Smooth muscle cell (in vitro differentiated cells): ENCODE results near the gene SETBP1. TPM values are rescaled to one million over a fixed set of nuclear protein-coding genes. Genes with fewer than 3 reads are reported as not detected.

Source experiments
- DNase-seq: peaks from one replicate; lab custom pipeline; 2025; ENCODE audit not compliant: unreplicated experiment; lab: John Stamatoyannopoulos, UW
- H2AFZ ChIP-seq: fragments of 200-600 bp; sonication (generic); 2 replicates; pipeline ENCODE4 v1.6.0; 2016; ENCODE audit warnings: antibody characterized with exemption, low read depth, mild to moderate bottlenecking
- H3F3A ChIP-seq: fragments of 200-600 bp; sonication (generic); 2 replicates; pipeline ENCODE4 v1.6.0; 2017; ENCODE audit warnings: antibody characterized with exemption, low read depth
- H3K27ac ChIP-seq: fragments of 200-600 bp; sonication (generic); 2 replicates; pipeline ENCODE4 v1.5.1; 2016; ENCODE audit warnings: low read depth, mild to moderate bottlenecking
- H3K27me3 ChIP-seq: fragments of 200-600 bp; sonication (generic); 2 replicates; pipeline ENCODE4 v1.6.1; 2016; ENCODE audit warnings: low read depth, mild to moderate bottlenecking
- H3K36me3 ChIP-seq: fragments of 200-600 bp; sonication (generic); 2 replicates; pipeline ENCODE4 v1.5.1; 2016; ENCODE audit warnings: low read depth
- H3K4me1 ChIP-seq: fragments of 200-600 bp; sonication (generic); 2 replicates; pipeline ENCODE4 v1.5.1; 2016; ENCODE audit warnings: low read depth
- H3K4me2 ChIP-seq: fragments of 200-600 bp; sonication (generic); 2 replicates; pipeline ENCODE4 v1.6.0; 2016; ENCODE audit warnings: mild to moderate bottlenecking
- H3K4me3 ChIP-seq: fragments of 200-600 bp; sonication (generic); 2 replicates; pipeline ENCODE4 v1.5.1; 2016; ENCODE audit warnings: mild to moderate bottlenecking
- H3K79me2 ChIP-seq: fragments of 200-600 bp; sonication (generic); 2 replicates; pipeline ENCODE4 v1.6.0; 2016; ENCODE audit warnings: low read depth, mild to moderate bottlenecking
- H3K9ac ChIP-seq: fragments of 200-600 bp; sonication (generic); 2 replicates; pipeline ENCODE4 v1.6.0; 2016; ENCODE audit warnings: low read depth
- H3K9me3 ChIP-seq: fragments of 200-600 bp; sonication (generic); replicated peaks from 2 replicates; pipeline ENCODE4 v1.5.1; 2016; ENCODE audit warnings: low read depth
- H4K20me1 ChIP-seq: fragments of 200-600 bp; sonication (generic); 2 replicates; pipeline ENCODE4 v1.6.0; 2016; ENCODE audit warnings: low read depth
- WGBS: methylation state at CpG from one replicate; pipeline ENCODE4 v1.1.7; 2016; ENCODE audit warnings: low lambda C conversion rate; 5-methylcytosine and 5-hydroxymethylcytosine counted together
- polyA plus RNA-seq: library from polyadenylated mRNA; unstranded; fragments of >200 nt; fragmentation: Nextera tagmentation; extraction: Ambion mirVana; gene quantifications from 2 replicates; pipeline ENCODE4 v1.2.1, GENCODE V29; 2016
- total RNA-seq: library from RNA; depleted of rRNA; stranded (reverse); fragments of >200 nt; gene quantifications from 2 replicates; pipeline ENCODE4 v1.2.3, GENCODE V29; 2014
- TF ChIP-seq, protein P1 (sequence below): fragments of 200-600 bp; sonication (generic); IDR thresholded peaks from 2 replicates; pipeline ENCODE4 v1.5.1; 2017; ENCODE audit warnings: borderline replicate concordance, mild to moderate bottlenecking, antibody characterized with exemption; ENCODE audit not compliant: insufficient read depth, poor library complexity, severe bottlenecking

The SETBP1 gene
- total and polyA plus RNA-seq, 2 experiments from 2014 or later, result 6.1 to 17.7 TPM

DNA sequence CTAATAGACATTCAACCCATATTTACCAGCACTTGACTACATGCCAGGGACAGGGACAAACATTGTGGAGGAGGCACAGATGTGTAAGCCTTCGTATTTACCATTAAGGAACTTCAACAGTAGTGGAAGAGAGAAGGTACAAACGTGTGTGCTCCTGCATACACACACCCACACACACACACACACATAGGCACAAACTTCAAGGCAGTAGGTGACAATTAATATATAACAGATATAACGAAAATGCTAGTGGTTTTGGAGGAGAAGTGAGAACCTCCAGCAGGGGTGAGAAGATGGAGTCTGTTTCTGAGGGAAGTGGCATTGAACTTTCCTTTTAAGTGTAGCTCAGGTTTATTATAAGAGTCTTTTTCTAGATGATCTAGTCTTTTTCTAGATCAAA, 231.1 kb downstream of the SETBP1 start:
- Histone ChIP-seq H3K4me3 (no peak overlapping the region), H3F3A (peaks cover 6% of the 10 kb centered on the region), H3K36me3 (no peaks in the 10 kb centered on the region), H4K20me1 (peaks cover 27% of the 10 kb centered on the region), H3K4me2 (no peak overlapping the region), H3K79me2 (peaks cover 15% of the 10 kb centered on the region), H3K4me1 (no peaks in the 10 kb centered on the region), H2AFZ (no peak overlapping the region), H3K9me3 (no peaks in the 10 kb centered on the region), H3K27me3 (no peaks in the 10 kb centered on the region), H3K27ac (no peak overlapping the region), H3K9ac (no peak overlapping the region)
- TF ChIP-seq, protein P1, sequence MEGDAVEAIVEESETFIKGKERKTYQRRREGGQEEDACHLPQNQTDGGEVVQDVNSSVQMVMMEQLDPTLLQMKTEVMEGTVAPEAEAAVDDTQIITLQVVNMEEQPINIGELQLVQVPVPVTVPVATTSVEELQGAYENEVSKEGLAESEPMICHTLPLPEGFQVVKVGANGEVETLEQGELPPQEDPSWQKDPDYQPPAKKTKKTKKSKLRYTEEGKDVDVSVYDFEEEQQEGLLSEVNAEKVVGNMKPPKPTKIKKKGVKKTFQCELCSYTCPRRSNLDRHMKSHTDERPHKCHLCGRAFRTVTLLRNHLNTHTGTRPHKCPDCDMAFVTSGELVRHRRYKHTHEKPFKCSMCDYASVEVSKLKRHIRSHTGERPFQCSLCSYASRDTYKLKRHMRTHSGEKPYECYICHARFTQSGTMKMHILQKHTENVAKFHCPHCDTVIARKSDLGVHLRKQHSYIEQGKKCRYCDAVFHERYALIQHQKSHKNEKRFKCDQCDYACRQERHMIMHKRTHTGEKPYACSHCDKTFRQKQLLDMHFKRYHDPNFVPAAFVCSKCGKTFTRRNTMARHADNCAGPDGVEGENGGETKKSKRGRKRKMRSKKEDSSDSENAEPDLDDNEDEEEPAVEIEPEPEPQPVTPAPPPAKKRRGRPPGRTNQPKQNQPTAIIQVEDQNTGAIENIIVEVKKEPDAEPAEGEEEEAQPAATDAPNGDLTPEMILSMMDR, result no peak
- WGBS, result 94% methylated on average over 3 of the region's 3 CpGs
- DNase-seq, result no peak

DNA sequence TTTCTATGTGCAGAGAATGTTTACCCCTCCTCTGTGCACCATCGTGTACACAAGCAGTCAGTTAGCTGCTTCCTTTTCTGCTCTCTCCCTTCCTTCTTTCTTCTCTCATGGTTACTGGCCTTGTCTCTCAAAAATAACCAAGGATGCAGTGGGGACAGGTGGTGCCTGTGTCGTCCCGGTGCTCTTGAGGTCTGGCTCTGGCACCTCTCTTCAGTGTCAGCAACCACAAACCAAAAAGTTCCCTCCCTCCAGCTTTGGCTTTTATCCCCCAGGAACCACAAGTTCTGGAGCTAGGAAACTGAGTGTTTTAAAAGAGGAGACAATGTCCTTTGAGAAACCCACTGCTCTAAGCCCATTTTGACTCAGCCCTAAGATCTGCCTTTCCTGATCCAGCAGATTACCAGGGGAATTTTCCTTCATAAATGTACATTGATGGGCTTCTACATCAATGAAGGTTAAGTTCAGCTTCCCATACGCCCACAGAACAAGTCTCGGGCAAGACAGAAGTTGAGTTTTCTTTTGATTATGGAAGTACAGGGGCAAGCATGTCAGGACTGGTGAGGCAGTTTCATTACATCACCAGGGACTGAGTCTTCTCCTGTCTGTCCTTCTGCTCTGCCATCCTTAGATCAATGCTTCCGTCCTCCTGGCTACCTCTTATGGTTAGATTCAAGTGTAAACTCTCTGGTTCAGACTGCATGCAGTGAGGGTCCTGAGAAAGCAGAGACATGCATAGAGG, 232.2 kb downstream of the SETBP1 start:
- Histone ChIP-seq H3K9ac (no peak overlapping the region), H4K20me1 (peaks cover 39% of the 10 kb centered on the region), H2AFZ (no peak overlapping the region), H3K79me2 (peaks cover 15% of the 10 kb centered on the region), H3K4me2 (peak overlapping the region; percentile 37), H3K4me3 (no peak overlapping the region), H3K4me1 (peaks cover 1% of the 10 kb centered on the region), H3K36me3 (no peaks in the 10 kb centered on the region), H3K9me3 (no peaks in the 10 kb centered on the region), H3K27me3 (no peaks in the 10 kb centered on the region), H3K27ac (no peak overlapping the region), H3F3A (peaks cover 6% of the 10 kb centered on the region)
- no peak for DNase-seq
- 69% methylated on average over 6 of the region's 6 CpGs for WGBS
- TF ChIP-seq, protein P1, result no peak

GRCh38 chr18:44914028-44914427, 233.3 kb downstream of the SETBP1 start:
- no peak overlapping the region for H3K27ac ChIP-seq

More at GRCh38 chr18:44914028-44914427, 233.3 kb downstream of the SETBP1 start:
- H3K4me3 ChIP-seq, result no peak overlapping the region
- H3K9ac ChIP-seq, result no peak overlapping the region
- H3K4me1 ChIP-seq, result peaks cover 3% of the 10 kb centered on the region
- peaks cover 6% of the 10 kb centered on the region for H3F3A ChIP-seq
- H3K9me3 ChIP-seq, result no peaks in the 10 kb centered on the region
- peaks cover 7% of the 10 kb centered on the region for H3K79me2 ChIP-seq
- no peak overlapping the region for H2AFZ ChIP-seq
- H4K20me1 ChIP-seq, result peaks cover 39% of the 10 kb centered on the region
- TF ChIP-seq, protein P1, result no peak
- H3K4me2 ChIP-seq, result no peak overlapping the region
- H3K36me3 ChIP-seq, result no peaks in the 10 kb centered on the region
- 92% methylated on average over 5 of the region's 5 CpGs for WGBS
- DNase-seq, result no peak
- no peaks in the 10 kb centered on the region for H3K27me3 ChIP-seq
